ENCODE results near the gene ARHGAP24. TPM values are rescaled to one million over a fixed set of nuclear protein-coding genes. Genes with fewer than 3 reads are reported as not detected.
"Not testable (repeated sequence)": the region's sequence is repeated elsewhere in the genome, so short reads cannot be mapped to it uniquely, and the experiment has no call there.

The ARHGAP24 gene
- total RNA-seq, 1 experiment from 2014 or later = 4.6 TPM

- in situ Hi-C loops (cut with HindIII; ENCODE audit: low sequenced_read_pairs) = no loop called here
- no peak for DNase-seq (ENCODE audit: low spot score)
These were observed 2.6 kb downstream of the ARHGAP24 start for GRCh38 chr4:85477534-85477933.

GRCh38 chr4:85478576-85478975 is 3.6 kb downstream of the ARHGAP24 start:
- no peak for DNase-seq (ENCODE audit: low spot score)
- in situ Hi-C loops (cut with HindIII; ENCODE audit: low sequenced_read_pairs) = no loop called here

GRCh38 chr4:85482010-85482738 is 7.2 kb downstream of the ARHGAP24 start:
- no peak for DNase-seq (ENCODE audit: low spot score)
- in situ Hi-C loops (cut with HindIII; ENCODE audit: low sequenced_read_pairs) = no loop called here

- no peak for DNase-seq (ENCODE audit: low spot score)
These were observed 11.6 kb downstream of the ARHGAP24 start for GRCh38 chr4:85486425-85487086.

GRCh38 chr4:85488416-85488815 is 13.5 kb downstream of the ARHGAP24 start:
- in situ Hi-C loops (cut with HindIII; ENCODE audit: low sequenced_read_pairs) = no loop called here
- no peak for DNase-seq (ENCODE audit: low spot score)

More at GRCh38 chr4:85486425-85487086, 11.6 kb downstream of the ARHGAP24 start:
- in situ Hi-C loops (cut with HindIII; ENCODE audit: low sequenced_read_pairs) = no loop called here

GRCh38 chr4:85489273-85489981 is 14.5 kb downstream of the ARHGAP24 start:
- in situ Hi-C loops (cut with HindIII; ENCODE audit: low sequenced_read_pairs) = no loop called here

GRCh38 chr4:85491527-85491926 is 16.6 kb downstream of the ARHGAP24 start:
- in situ Hi-C loops (cut with HindIII; ENCODE audit: low sequenced_read_pairs) = no loop called here
- DNase-seq (ENCODE audit: low spot score) = no peak

More at GRCh38 chr4:85489273-85489981, 14.5 kb downstream of the ARHGAP24 start:
- DNase-seq (ENCODE audit: low spot score) = no peak

- no peak for DNase-seq (ENCODE audit: low spot score)
- in situ Hi-C loops (cut with HindIII; ENCODE audit: low sequenced_read_pairs) = no loop called here
These were observed 17.4 kb downstream of the ARHGAP24 start for GRCh38 chr4:85492336-85492735.

- in situ Hi-C loops (cut with HindIII; ENCODE audit: low sequenced_read_pairs) = no loop called here
- DNase-seq (ENCODE audit: low spot score) = no peak
These were observed 20.7 kb downstream of the ARHGAP24 start for GRCh38 chr4:85495621-85496020.

GRCh38 chr4:85496126-85496849 is 21.3 kb downstream of the ARHGAP24 start:
- in situ Hi-C loops (cut with HindIII; ENCODE audit: low sequenced_read_pairs) = no loop called here
- no peak for DNase-seq (ENCODE audit: low spot score)

GRCh38 chr4:85496933-85497332 is 22.0 kb downstream of the ARHGAP24 start:
- in situ Hi-C loops (cut with HindIII; ENCODE audit: low sequenced_read_pairs) = no loop called here
- DNase-seq (ENCODE audit: low spot score) = no peak

- in situ Hi-C loops (cut with HindIII; ENCODE audit: low sequenced_read_pairs) = no loop called here
- no peak for DNase-seq (ENCODE audit: low spot score)
These were observed 23.3 kb downstream of the ARHGAP24 start for GRCh38 chr4:85498068-85498733.

- DNase-seq (ENCODE audit: low spot score) = no peak
- in situ Hi-C loops (cut with HindIII; ENCODE audit: low sequenced_read_pairs) = no loop called here
These were observed 24.6 kb downstream of the ARHGAP24 start for GRCh38 chr4:85499573-85499972.

- DNase-seq (ENCODE audit: low spot score) = no peak
- in situ Hi-C loops (cut with HindIII; ENCODE audit: low sequenced_read_pairs) = no loop called here
These were observed 25.3 kb downstream of the ARHGAP24 start for GRCh38 chr4:85500110-85500867.

- DNase-seq (ENCODE audit: low spot score); in situ Hi-C loops (cut with HindIII; ENCODE audit: low sequenced_read_pairs): not testable (repeated sequence)
These were observed 26.2 kb downstream of the ARHGAP24 start for GRCh38 chr4:85501145-85501544.

- in situ Hi-C loops (cut with HindIII; ENCODE audit: low sequenced_read_pairs) = no loop called here
These were observed 33.7 kb downstream of the ARHGAP24 start for GRCh38 chr4:85508654-85509053.

GRCh38 chr4:85509882-85510631 is 35.1 kb downstream of the ARHGAP24 start:
- in situ Hi-C loops (cut with HindIII; ENCODE audit: low sequenced_read_pairs) = no loop called here
- DNase-seq (ENCODE audit: low spot score) = no peak

More at GRCh38 chr4:85508654-85509053, 33.7 kb downstream of the ARHGAP24 start:
- no peak for DNase-seq (ENCODE audit: low spot score)

GRCh38 chr4:85510632-85510984 is 35.7 kb downstream of the ARHGAP24 start:
- in situ Hi-C loops (cut with HindIII; ENCODE audit: low sequenced_read_pairs) = no loop called here
- DNase-seq (ENCODE audit: low spot score) = no peak

Data from G401 (cell line).